IPS DF 6.9 (cell line): ENCODE data around the gene CCDC7.

Experiments
- DNase-seq: peaks from one replicate; pipeline ENCODE4 v3.0.0-alpha.2; 2013; ENCODE audit warnings: low read depth, low spot score
- H3K27ac ChIP-seq: one replicate; pipeline ENCODE4 v1.5.1; 2013; ENCODE audit warnings: low read length, control low read depth
- H3K27me3 ChIP-seq: 2 replicates; pipeline ENCODE4 v1.6.1; 2013; ENCODE audit warnings: mild to moderate bottlenecking, low read length; ENCODE audit not compliant: control insufficient read depth, insufficient read depth
- H3K36me3 ChIP-seq: 2 replicates; pipeline ENCODE4 v1.6.1; 2013; ENCODE audit warnings: low read length; ENCODE audit not compliant: control insufficient read depth, insufficient read depth
- H3K4me1 ChIP-seq: 2 replicates; pipeline ENCODE4 v1.6.1; 2013; ENCODE audit warnings: low read length; ENCODE audit not compliant: control insufficient read depth, insufficient read depth
- H3K4me3 ChIP-seq: 2 replicates; pipeline ENCODE4 v1.5.1; 2013; ENCODE audit warnings: mild to moderate bottlenecking, low read length
- H3K9me3 ChIP-seq: 2 replicates; pipeline ENCODE4 v1.6.1; 2013; ENCODE audit warnings: low read length, inconsistent platforms; ENCODE audit not compliant: control insufficient read depth, insufficient read depth
- WGBS: extraction: QIAGEN DNeasy Blood & Tissue Kit; methylation state at CpG from one replicate; pipeline ENCODE4 v1.1.7; 2013; ENCODE audit warnings: mixed read lengths, missing lambda C conversion rate; ENCODE audit not compliant: insufficient read length, insufficient coverage; 5-methylcytosine and 5-hydroxymethylcytosine counted together

CCDC7 gene

DNA sequence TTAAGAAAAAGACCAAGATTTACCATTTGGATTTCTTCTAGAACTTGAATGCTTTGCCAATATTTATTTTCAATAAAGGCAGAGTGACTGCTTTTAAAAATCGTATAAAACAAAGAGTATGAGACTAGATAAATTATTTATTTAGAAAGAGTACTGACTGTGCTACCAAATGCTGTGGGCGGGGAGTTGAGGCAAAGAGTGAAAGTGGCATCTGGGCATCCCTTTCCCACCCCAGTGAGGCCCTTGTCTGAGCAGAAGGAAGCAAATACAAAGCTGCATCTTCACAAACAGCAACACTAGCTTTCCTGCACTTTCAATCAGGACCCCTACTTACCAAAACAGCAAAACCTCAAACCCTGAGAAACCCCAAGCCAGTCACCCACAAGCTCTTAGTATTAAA is 477.2 kb downstream of the CCDC7 start:
- H3K36me3 ChIP-seq, result peaks cover 20% of the 10 kb centered on the region
- WGBS, result no CpG with 5 or more reads among the region's 2 CpGs
- DNase-seq, result no peak
- no peak overlapping the region for H3K4me3 ChIP-seq
- H3K9me3 ChIP-seq, result no peaks in the 10 kb centered on the region
- H3K27me3 ChIP-seq, result no peaks in the 10 kb centered on the region
- no peak overlapping the region for H3K27ac ChIP-seq
- H3K4me1 ChIP-seq, result no peaks in the 10 kb centered on the region

DNA sequence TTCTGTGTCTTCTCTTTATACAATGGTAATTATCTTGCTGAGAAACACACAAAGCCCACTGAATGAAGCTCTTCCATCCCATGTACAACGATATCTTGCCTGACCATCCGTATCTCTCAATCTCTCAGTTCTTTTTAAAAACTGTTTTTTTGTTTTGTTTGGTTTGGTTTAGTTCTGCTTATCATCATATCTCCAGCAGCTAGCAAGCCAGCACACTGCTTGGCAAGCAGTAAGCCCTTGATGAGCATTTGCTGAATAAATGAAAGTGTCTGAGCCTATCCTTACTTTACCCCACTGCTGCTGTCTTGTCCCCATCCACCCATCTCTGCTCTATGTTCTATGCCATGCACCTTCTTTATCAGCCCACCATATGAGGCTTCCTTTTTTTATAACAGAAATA is 477.9 kb downstream of the CCDC7 start:
- Histone ChIP-seq H3K4me3 (no peak overlapping the region), H3K27ac (no peak overlapping the region), H3K36me3 (peaks cover 18% of the 10 kb centered on the region), H3K27me3 (no peaks in the 10 kb centered on the region), H3K9me3 (no peaks in the 10 kb centered on the region), H3K4me1 (no peaks in the 10 kb centered on the region)
- no CpG with 5 or more reads among the region's 2 CpGs for WGBS
- DNase-seq, result no peak
